GM18505 (cell line): ENCODE measurements around the gene ADRA2B.

Experiments
- ATAC-seq: cut with Tn5 transposase; IDR thresholded peaks from one replicate; pipeline ENCODE4 v1.9.1; 2021; ENCODE audit not compliant: unreplicated experiment
- POLR2A ChIP-seq: IDR thresholded peaks from 4 replicates; pipeline ENCODE4 v1.6.1; 2011; ENCODE audit warnings: borderline replicate concordance; ENCODE audit not compliant: insufficient read depth, insufficient read length; ENCODE audit errors: extremely low read depth

Gene ADRA2B

DNA sequence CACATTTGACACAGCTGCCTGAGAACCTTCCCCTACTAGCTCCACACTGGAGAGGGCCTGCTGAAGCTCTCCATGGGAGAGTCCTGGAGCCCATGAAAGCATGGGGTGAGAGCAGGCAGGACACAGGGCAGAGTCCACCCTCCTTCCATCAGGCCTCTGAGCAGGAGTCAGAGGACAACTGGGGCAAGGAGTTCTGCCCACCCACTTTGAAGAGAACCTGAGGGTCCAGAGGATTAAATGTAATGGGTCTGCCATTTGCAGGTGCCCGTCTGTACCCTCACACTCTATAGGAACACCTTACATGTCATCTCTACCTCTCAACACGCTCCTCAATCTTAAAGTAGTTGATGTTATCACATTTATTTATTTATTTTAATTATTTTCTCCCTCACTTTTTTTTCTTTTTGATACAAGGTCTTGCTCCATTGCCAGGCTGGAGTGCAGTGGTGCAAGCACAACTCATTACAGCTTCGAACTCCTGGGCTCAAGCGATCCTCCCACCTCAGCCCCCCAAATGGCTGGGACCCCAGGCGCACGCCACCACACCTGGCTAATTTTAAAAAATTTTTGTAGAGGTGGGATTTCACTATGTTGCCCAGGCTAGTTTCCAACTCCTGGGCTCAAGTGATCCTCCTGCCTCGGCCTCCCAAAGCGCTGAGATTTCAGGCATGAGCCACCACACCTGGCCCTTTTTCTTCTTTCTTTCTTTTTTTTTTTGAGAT is 10.2 kb downstream of the ADRA2B start:
- no peak for ATAC-seq
- TF ChIP-seq POLR2A = no peak

GRCh38 chr2:96105152-96105915 is 11.0 kb downstream of the ADRA2B start:
- TF ChIP-seq POLR2A = no peak
- ATAC-seq = no peak

DNA sequence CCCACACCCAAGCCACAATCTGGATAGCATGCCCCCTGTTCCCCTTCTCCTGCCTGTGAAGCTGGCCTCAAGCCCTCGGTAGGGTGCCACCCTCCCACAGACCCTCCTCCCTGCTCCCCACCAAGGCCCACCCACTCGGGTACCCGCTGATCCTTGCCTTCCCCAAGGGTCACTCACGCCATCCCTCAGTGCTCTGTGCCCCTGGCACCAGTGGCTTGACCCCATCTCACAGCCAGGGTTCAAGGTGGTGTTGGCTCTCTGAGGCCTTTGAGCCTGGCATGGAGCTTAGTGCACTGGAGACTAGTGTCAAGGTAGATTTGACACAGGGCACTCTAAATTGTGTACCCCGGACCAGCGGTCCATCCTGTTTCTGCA is 11.9 kb downstream of the ADRA2B start:
- no peak for ATAC-seq
- no peak for TF ChIP-seq POLR2A

DNA sequence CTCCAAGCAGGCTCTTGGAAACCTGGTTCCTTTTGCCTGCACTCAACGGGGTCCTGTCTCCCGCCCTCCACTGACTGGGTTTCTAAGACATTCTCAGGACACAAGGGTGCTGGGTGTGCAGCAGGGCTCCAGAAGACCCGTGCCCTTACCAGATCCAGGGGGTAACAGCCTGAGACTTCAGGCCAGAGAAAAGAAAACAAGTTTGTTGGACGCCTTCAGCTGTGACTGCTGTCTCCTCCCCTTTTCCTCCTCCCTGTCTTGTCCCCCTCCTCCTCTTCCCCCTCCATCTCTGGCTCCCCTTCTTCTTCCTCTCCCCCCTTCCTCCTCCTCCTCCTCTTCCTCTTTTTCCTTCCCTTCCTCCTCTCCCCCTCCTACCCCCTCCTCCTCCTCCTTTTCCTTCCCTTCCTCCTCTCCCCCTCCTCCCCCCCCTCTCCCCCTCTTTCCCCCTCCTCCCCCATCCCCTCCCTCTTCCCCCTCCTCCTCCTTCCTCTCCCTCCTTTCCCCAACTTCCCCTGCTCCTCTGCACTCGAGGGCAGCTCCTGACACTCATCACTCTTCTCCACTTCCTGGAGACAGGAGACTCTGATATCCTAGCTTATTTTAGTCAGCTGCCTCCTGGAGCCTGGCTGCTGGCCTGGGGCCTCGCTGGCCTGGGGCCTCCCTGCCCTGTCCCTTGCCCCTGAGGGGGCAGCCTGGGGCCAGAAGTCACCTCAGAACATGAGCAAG is 12.4 kb downstream of the ADRA2B start:
- ATAC-seq = no peak

DNA sequence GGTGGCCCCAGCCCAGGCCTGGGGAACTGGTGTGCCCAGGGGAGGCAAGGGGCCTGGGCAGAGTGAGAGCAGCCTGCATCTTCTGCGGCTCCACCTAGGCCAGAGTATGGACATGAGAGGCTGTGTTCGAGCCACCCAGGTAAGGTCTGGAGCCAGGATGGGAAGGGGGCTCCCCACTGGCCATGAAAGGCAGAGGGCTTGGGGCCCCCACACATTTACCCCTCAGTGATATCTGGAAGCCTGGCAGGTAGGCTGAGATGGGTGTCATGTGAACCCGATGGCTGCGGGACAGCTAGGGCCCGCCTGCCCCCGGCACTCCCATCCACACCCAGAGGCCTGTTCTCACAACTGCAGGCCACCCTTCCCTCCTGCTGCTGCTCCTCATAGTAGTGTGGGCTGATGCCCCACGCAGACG is 13.2 kb downstream of the ADRA2B start:
- no peak for ATAC-seq
- TF ChIP-seq POLR2A = no peak

More for the DNA sequence above, 12.4 kb downstream of the ADRA2B start:
- TF ChIP-seq POLR2A = no peak

- ATAC-seq = no peak
- no peak for TF ChIP-seq POLR2A
These were observed 13.7 kb downstream of the ADRA2B start for GRCh38 chr2:96102596-96103186.

DNA sequence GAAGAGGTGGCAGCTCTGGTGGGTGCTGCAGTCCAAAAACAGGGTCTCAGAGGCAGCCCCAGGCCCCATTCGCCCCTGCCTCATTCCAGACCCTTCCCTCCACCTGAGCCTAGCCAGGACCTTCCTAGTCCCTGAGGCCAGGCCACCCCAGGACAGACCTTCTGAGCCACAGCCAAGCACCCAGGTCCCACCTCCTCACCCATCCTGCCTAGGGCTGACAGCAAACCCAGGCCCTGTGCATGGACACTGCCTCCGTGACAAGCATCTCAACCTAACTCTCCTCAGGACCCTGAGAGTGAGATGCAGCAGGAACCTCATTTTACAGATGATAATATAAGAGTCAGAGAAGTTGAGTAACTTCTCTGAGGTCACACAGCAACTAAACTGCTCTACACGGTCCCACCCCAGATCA is 15.5 kb downstream of the ADRA2B start:
- no peak for ATAC-seq
- no peak for TF ChIP-seq POLR2A

GRCh38 chr2:96099861-96100798 is 16.2 kb downstream of the ADRA2B start:
- ATAC-seq = no peak
- no peak for TF ChIP-seq POLR2A

DNA sequence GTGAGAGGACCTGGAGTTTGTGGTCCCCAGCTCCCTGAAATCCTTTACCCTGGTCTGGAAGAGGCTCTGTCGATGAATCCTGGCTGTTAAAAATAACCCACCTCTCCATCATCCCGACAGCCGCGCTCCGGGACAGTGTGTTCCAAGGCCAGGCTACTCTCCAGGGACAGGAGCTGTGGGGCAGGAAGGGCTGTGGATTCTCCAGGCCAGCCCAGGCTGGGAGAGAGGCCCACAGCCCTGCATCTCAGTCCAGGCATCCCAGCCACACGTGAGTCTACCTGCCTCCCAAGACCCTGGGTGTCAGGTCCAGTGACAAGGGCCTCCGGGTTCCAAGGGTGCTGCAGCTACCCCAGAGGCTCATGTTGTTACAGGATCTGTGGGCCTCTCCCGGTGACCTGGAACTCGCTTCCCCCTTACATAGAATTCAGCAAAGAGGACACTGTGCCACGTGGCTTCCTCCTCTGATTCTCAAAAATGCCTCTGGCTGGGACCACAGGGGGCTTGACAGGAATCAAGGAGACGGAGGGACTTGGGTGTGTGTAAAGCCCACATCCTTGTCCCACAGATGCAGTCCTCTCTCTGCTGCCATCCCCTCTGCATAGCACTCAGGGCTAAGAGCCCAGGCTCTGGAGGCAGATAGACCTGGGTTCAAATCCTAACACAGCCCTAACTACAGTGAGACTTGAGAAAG is 17.3 kb downstream of the ADRA2B start:
- no peak for TF ChIP-seq POLR2A
- no peak for ATAC-seq

DNA sequence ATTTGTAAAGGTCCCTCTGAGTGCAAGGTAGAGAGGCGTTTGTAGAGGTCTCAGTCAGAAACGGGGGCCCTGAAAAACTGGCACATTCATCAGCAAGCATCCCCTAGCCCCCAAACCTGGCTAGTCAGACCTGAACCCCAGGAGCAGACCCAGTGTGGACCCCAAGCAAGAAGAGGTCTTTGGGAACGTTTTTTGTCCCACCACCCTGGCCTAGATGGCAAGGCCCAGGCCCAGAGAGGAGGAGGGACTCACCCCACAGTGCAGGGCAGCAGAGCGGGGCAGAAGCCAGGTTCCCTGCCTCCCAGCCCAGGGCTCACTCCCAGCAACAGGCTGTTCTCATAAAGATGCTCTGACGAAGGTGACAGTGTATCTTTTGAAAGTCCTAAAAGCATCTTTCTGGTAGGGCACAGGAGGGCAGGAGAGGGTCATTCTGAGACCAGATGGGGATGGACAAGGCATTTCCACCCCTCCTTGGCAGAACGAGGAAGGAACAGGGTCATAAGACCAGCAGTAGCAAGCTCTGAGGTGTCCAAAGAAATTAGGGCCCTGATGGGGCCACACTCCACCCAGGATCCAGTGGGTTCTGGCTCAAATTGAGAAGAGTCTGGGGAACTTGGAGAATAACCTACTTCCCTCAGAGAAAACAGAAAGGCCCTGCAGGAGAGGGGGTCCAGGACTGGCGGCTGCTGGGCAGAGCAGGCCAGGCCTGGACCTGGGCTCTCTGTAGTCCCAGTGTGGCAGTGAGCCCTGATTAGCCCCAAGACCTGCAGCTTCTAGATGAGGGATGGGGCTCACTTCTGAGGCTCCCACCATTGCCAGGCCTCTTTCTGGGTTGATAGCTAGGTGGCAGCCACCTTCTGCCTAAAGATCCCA is 18.2 kb downstream of the ADRA2B start:
- TF ChIP-seq POLR2A = no peak
- ATAC-seq = no peak

DNA sequence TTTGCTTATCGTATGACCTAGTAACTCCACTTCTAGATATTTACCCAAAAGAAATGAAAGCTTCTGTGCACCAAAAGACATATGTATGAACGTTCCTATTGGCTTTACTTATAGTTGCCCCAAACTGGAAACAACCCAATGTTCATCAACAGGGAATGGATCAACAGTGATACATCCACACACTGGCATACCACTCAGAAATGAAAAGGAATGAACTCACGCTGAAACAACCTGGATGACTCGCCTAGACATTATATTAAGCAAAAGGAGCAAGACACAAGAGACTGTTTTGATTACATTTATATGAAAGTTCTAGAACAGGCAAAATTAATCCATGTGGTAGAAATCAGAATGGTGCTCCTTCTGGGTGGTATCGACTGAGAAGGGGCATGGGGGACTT is 18.9 kb downstream of the ADRA2B start:
- no peak for ATAC-seq
- TF ChIP-seq POLR2A = no peak
